Keratinocyte (primary cell): ENCODE data around the gene ZNF878.

Experiments
- CTCF ChIP-seq, 3 experiments: IDR thresholded peaks in 1 of 3; conservative IDR thresholded peaks in 1 of 3; optimal IDR thresholded peaks in 1 of 3; 2 replicates in 2 of 3; 3 replicates in 1 of 3; pipeline versions ENCODE3 to v1.5.1; 2011; ENCODE audit warnings: low read length in 3 of 3, mild to moderate bottlenecking in 3 of 3, moderate library complexity in 2 of 3, control low read depth in 1 of 3, inconsistent platforms in 1 of 3; ENCODE audit not compliant: insufficient read depth in 2 of 3; ENCODE audit errors: extremely low read depth in 1 of 3
- EZH2 ChIP-seq: IDR thresholded peaks from one replicate; pipeline ENCODE4 v1.6.1; 2012; ENCODE audit warnings: inconsistent platforms, mild to moderate bottlenecking, low read length, moderate library complexity

DNA sequence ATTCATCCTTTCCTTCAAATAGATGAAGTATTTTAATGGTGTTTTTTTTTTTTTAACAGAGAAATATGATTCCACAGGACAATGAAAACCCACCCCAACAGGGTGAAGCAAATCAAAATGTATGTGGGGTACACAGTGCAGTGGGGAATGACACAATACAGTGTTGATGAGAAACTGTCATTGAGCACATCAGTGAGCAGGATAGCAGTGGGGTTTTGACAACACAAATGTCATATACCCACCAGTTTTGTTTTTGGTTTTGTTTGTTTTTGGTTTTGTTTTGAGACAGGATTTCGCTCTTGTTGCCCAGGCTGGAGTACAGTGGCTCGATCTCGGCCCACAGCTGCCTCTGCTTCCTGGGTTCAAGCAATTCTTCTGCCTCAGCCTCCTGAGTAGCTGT is 41.0 kb upstream of the ZNF878 start:
- TF ChIP-seq CTCF (optimal IDR thresholded peaks at IDR 0.05 in 1 of 3, IDR thresholded peaks at IDR 0.05 in 1 of 3, conservative IDR thresholded peaks at IDR 0.05 in 1 of 3; ENCODE audit: extremely low read depth in 1 of 3, insufficient read depth in 2 of 3, low read length in 3 of 3) = no peak
- no peak for TF ChIP-seq EZH2
